MCF 10A (cell line): ENCODE data around the gene GNL3L. TPM values are rescaled to one million over a fixed set of nuclear protein-coding genes. Genes with fewer than 3 reads are reported as not detected.

Source experiments
- BruUV-seq: library from RNA; stranded (reverse); fragments of 400-500 nt; replicated peaks from 2 replicates; lab custom pipeline; 2021; lab: Mats Ljungman, UMichigan
- CTCF ChIA-PET: fragments of 300-600 bp; sonication (Branson Sonifier 250); formaldehyde crosslinking; extraction: SDS; loops from one replicate; lab custom pipeline; 2021; ENCODE audit warnings: antibody characterized with exemption, inconsistent platforms; lab: Yijun Ruan, JAX
- POLR2A ChIA-PET: fragments of 300-600, 350-650 bp; sonication (Branson Sonifier 250); formaldehyde crosslinking; extraction: SDS; loops from one replicate; lab custom pipeline; 2020; ENCODE audit warnings: antibody characterized with exemption, inconsistent platforms; lab: Yijun Ruan, JAX
- DNase-seq: peaks from one replicate; pipeline ENCODE4 v3.0.0-alpha.2; 2018; ENCODE audit not compliant: unreplicated experiment
- H3K27ac Mint-ChIP-seq: one replicate; pipeline ENCODE4 v1.8.0; 2022; ENCODE audit warnings: mild to moderate bottlenecking, low read depth, mixed read lengths; ENCODE audit not compliant: unreplicated experiment
- H3K27me3 Mint-ChIP-seq: one replicate; pipeline ENCODE4 v1.8.0; 2022; ENCODE audit warnings: mixed read lengths; ENCODE audit not compliant: insufficient read depth, unreplicated experiment
- H3K36me3 Mint-ChIP-seq: one replicate; pipeline ENCODE4 v1.8.0; 2022; ENCODE audit warnings: mild to moderate bottlenecking, moderate library complexity, mixed read lengths; ENCODE audit not compliant: insufficient read depth, unreplicated experiment
- H3K4me1 Mint-ChIP-seq: one replicate; pipeline ENCODE4 v1.8.0; 2022; ENCODE audit warnings: mixed read lengths; ENCODE audit not compliant: insufficient read depth, unreplicated experiment
- H3K4me3 Mint-ChIP-seq: one replicate; pipeline ENCODE4 v1.8.0; 2022; ENCODE audit warnings: mild to moderate bottlenecking, moderate library complexity, mixed read lengths; ENCODE audit not compliant: unreplicated experiment
- H3K9me3 Mint-ChIP-seq: one replicate; pipeline ENCODE4 v1.8.0; 2022; ENCODE audit warnings: mixed read lengths; ENCODE audit not compliant: unreplicated experiment
- CTCF ChIP-seq: fragments of 200-600 bp; IDR thresholded peaks from one replicate; pipeline ENCODE4 v1.8.0; 2022; ENCODE audit warnings: antibody characterized with exemption, mild to moderate bottlenecking; ENCODE audit not compliant: unreplicated experiment
- intact Hi-C: fragments of 100-400 bp; cut with micrococcal nuclease; formaldehyde crosslinking; loops from 2 replicates; pipeline ENCODE4 v1.14.1; 2022
- total RNA-seq: library from RNA; stranded (reverse); gene quantifications from 2 replicates; pipeline ENCODE4 v1.2.3, GENCODE V29; 2022

GNL3L gene
- total RNA-seq, 1 experiment from 2014 or later = 46.2 TPM

- BruUV-seq = no TSS peak
- Mint-ChIP-seq H3K27ac (no peak overlapping the region), H3K4me1 (no peaks in the 10 kb centered on the region), H3K9me3 (peaks cover 9% of the 10 kb centered on the region), H3K27me3 (peaks cover 19% of the 10 kb centered on the region), H3K4me3 (no peak overlapping the region), H3K36me3 (peaks cover 6% of the 10 kb centered on the region)
- intact Hi-C loops = no loop called here
- POLR2A ChIA-PET = interaction anchor here (0.7 kb wide), 1 partner anchor 729 kb away, joined by 3 read pairs; no protein-coding TSS in a partner anchor
- no peak for TF ChIP-seq CTCF
- no peak for DNase-seq
- CTCF ChIA-PET = interaction anchor here (0.7 kb wide), 1 partner anchor 283 kb away, joined by 3 read pairs; no protein-coding TSS in a partner anchor
Observed at GRCh38 chrX:54597728-54598127, 67.7 kb downstream of the GNL3L start.

- ChIA-PET POLR2A (interaction anchor here (0.5 kb wide), 1 partner anchor 65 kb away, joined by 3 read pairs; no protein-coding TSS in a partner anchor), CTCF (no interaction called here)
- Mint-ChIP-seq H3K4me3 (no peak overlapping the region), H3K27me3 (no peaks in the 10 kb centered on the region), H3K9me3 (no peaks in the 10 kb centered on the region), H3K4me1 (no peaks in the 10 kb centered on the region), H3K27ac (no peak overlapping the region), H3K36me3 (no peaks in the 10 kb centered on the region)
- BruUV-seq = no TSS peak
- TF ChIP-seq CTCF = no peak
- DNase-seq = no peak
- intact Hi-C loops = no loop called here
Observed at GRCh38 chrX:54602563-54602962, 72.5 kb downstream of the GNL3L start.

Other genes with a start within 250 kb of the GNL3L start
- not detected in 2 replicates for gene WNK3, start 172.2 kb upstream of the GNL3L start, total RNA-seq
- gene TSR2, start 89.8 kb upstream of the GNL3L start, total RNA-seq = 30.3 and 33.3 TPM in 2 replicates
- 13.9 and 15.6 TPM in 2 replicates for gene FGD1, start 34.0 kb upstream of the GNL3L start, total RNA-seq